ENCODE results near the gene FLNB. TPM values are rescaled to one million over a fixed set of nuclear protein-coding genes. Genes with fewer than 3 reads are reported as not detected.
A peak's percentile ranks its signal among the peaks of the same experiment; 100 is the strongest.

The FLNB gene
- total and polyA plus RNA-seq, 2 of the 8 experiments (the other 6 are each of a cell fraction or from before 2014, with no cell fraction given), result 72.3 to 118 TPM

DNA sequence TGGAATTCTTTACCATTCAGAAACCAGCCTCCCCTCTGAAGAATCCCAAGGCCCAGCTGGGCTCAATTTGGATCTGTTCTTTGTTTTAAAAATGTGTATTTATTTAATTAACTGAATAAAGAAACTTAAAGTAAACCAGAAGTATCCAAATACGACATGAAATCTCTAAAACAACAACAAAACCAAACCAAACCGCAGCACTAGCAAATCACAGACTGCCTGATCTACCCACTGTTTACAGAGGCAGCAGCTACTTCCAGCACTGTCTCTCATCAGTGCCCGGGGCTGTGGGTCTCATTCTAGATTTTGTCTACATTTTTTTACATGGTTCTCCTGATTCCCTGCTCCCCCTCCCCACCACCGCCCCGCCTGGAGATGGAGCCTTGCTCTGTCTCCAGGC lies 2.3 kb downstream of the FLNB start:
- Histone ChIP-seq H2AFZ (ENCODE audit: low read length) (no peak overlapping the region), H2BK20ac (ENCODE audit: low read length) (0 out of 2 replicates have a peak overlapping the region, but pooled peaks have one; percentile 48), H4K5ac (ENCODE audit: insufficient read length, low read depth, low read length) (no peak overlapping the region), H3K4ac (replicated peaks; ENCODE audit: insufficient read length, low read depth, low read length) (no peak overlapping the region), H4K20me1 (replicated peaks in 1 of 2; ENCODE audit: control insufficient read depth in 1 of 2, insufficient read depth in 2 of 2, low read length in 2 of 2) (peaks cover 10 to 23% of the 10 kb centered on the region in 2 experiments), H3K9me3 (ENCODE audit: insufficient read depth in 2 of 2, low read depth in 1 of 2, low read length in 1 of 2) (no peaks in the 10 kb centered on the region), H3K36me3 (ENCODE audit: control insufficient read depth in 2 of 4, insufficient read depth in 4 of 4, low read length in 3 of 4) (no peaks in the 10 kb centered on the region), H3K27ac (ENCODE audit: low read depth, low read length) (no peak overlapping the region), H3K4me1 (replicated peaks in 1 of 4; ENCODE audit: control insufficient read depth in 3 of 4, insufficient read depth in 4 of 4, low read length in 3 of 4) (peaks cover 5 to 22% (median 8%) of the 10 kb centered on the region in 4 experiments; a peak in 6 of 7 replicates), H2AK5ac (ENCODE audit: low read depth, low read length) (no peak overlapping the region), H2BK12ac (ENCODE audit: low read depth, low read length) (no peak overlapping the region), H3K23ac (ENCODE audit: insufficient read length) (no peak overlapping the region), H2BK5ac (ENCODE audit: low read depth, low read length) (no peak overlapping the region; the same call in 1 of the 2 replicates), H3K4me2 (ENCODE audit: insufficient read depth in 1 of 2, low read depth in 2 of 2, low read length in 2 of 2) (peak overlapping the region; percentile 89 to 99), H2BK120ac (replicated peaks; ENCODE audit: low read depth, low read length) (no peak overlapping the region), H3K23me2 (ENCODE audit: low read depth, low read length) (peaks cover 12% of the 10 kb centered on the region; the same call in 1 of the 2 replicates), H3K18ac (ENCODE audit: extremely low read depth, low read length) (peak overlapping the region; percentile 60; the same call in 1 of the 2 replicates), H2BK15ac (ENCODE audit: low read length) (no peak overlapping the region), H4K8ac (ENCODE audit: extremely low read depth, insufficient read depth, low read length) (no peak overlapping the region), H4K91ac (replicated peaks; ENCODE audit: insufficient read length, low read length) (no peak overlapping the region), H3K14ac (ENCODE audit: insufficient read length) (no peak overlapping the region), H3K79me2 (ENCODE audit: control insufficient read depth in 1 of 2, insufficient read depth in 2 of 2, low read length in 2 of 2) (peaks cover 41 to 73% of the 10 kb centered on the region in 2 experiments), H3K56ac (replicated peaks; ENCODE audit: insufficient read length, low read depth, low read length) (no peak overlapping the region), H3K79me1 (ENCODE audit: low read depth, low read length) (peaks cover 11% of the 10 kb centered on the region; the same call in 1 of the 2 replicates), H3K9ac (replicated peaks in 1 of 4; ENCODE audit: extremely low read depth in 1 of 4, low read depth in 3 of 4, low read length in 3 of 4) (no peak overlapping the region), H3K4me3 (ENCODE audit: extremely low read depth in 1 of 4, insufficient read depth in 2 of 4, low read depth in 3 of 4, low read length in 4 of 4) (peak overlapping the region in 3 of 4 experiments; percentile 3 to 97 (median 91); a peak in 6 of 8 replicates), H3K27me3 (replicated peaks in 1 of 4; ENCODE audit: control insufficient read depth in 3 of 4, extremely low read depth in 1 of 4, insufficient read depth in 3 of 4, low read length in 3 of 4) (no peaks in the 10 kb centered on the region)
- ChIA-PET POLR2A (ENCODE audit: partially characterized antibody) (interaction anchor here (1.0 to 4.4 kb wide), 5 partner anchors 12 to 33 kb away, joined by 3 to 23 read pairs (median 3); no protein-coding TSS in a partner anchor), CTCF (ENCODE audit: partially characterized antibody) (interaction anchor here (0.6 to 5.2 kb wide), 5 partner anchors 9 to 189 kb away, joined by 3 to 32 read pairs (median 3); no protein-coding TSS in a partner anchor)
- FAIRE-seq, result no peak
- no peak for DNase-seq (ENCODE audit: low read depth in 1 of 2, low spot score in 2 of 2)
- WGBS, 2 experiments (ENCODE audit: extremely low coverage in 1 of 2, insufficient coverage in 1 of 2, insufficient read length in 1 of 2, insufficient replicate concordance in 2 of 2, low coverage in 1 of 2, low lambda C conversion rate in 2 of 2, missing lambda C conversion rate in 1 of 2), result 85% methylated on average over 5 of the region's 5 CpGs; no CpG with 5 or more reads in 1 of the 2 experiments
- TF ChIP-seq RFX5 (IDR thresholded peaks at IDR 0.05; ENCODE audit: borderline replicate concordance, low read depth, low read length) (no peak), HDAC6 (IDR thresholded peaks at IDR 0.05; ENCODE audit: low read depth, low read length) (no peak), SP2 (IDR thresholded peaks at IDR 0.05; ENCODE audit: low read length) (no peak), TEAD4 (IDR thresholded peaks at IDR 0.05; ENCODE audit: low read depth, low read length) (no peak), ZNF274 (IDR thresholded peaks at IDR 0.05; ENCODE audit: borderline replicate concordance, extremely low read depth, low read length) (no peak), EGR1 (IDR thresholded peaks at IDR 0.05; ENCODE audit: borderline replicate concordance, low read depth, low read length) (no peak), NANOG (IDR thresholded peaks at IDR 0.05; ENCODE audit: insufficient read depth, low read depth, low read length, poor library complexity, severe bottlenecking) (no peak), SIX5 (IDR thresholded peaks at IDR 0.05; ENCODE audit: low read depth, low read length) (no peak), GTF2F1 (IDR thresholded peaks at IDR 0.05; ENCODE audit: borderline replicate concordance, low read depth, low read length) (no peak), TCF12 (IDR thresholded peaks at IDR 0.05; ENCODE audit: low read depth, low read length) (no peak)
- TF ChIP-seq, protein P1, sequence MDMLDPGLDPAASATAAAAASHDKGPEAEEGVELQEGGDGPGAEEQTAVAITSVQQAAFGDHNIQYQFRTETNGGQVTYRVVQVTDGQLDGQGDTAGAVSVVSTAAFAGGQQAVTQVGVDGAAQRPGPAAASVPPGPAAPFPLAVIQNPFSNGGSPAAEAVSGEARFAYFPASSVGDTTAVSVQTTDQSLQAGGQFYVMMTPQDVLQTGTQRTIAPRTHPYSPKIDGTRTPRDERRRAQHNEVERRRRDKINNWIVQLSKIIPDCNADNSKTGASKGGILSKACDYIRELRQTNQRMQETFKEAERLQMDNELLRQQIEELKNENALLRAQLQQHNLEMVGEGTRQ (IDR thresholded peaks at IDR 0.05; ENCODE audit: low read length), result no peak
- TF ChIP-seq, protein P2, sequence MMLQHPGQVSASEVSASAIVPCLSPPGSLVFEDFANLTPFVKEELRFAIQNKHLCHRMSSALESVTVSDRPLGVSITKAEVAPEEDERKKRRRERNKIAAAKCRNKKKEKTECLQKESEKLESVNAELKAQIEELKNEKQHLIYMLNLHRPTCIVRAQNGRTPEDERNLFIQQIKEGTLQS (IDR thresholded peaks at IDR 0.05; ENCODE audit: insufficient read depth, low read depth, low read length), result no peak
